ENCODE results near the gene OPHN1.

The OPHN1 gene

GRCh38 chrX:68018248-68019203 lies 414.8 kb downstream of the OPHN1 start:
- DNase-seq (ENCODE audit: low read depth, low spot score), result no peak
- H3K4me3 ChIP-seq, result no peak overlapping the region
- no peak overlapping the region for H3K9ac ChIP-seq (ENCODE audit: insufficient read length)
- no peaks in the 10 kb centered on the region for H3K36me3 ChIP-seq (ENCODE audit: insufficient read depth, low read length)
- TF ChIP-seq POLR2AphosphoS5 (IDR thresholded peaks at IDR 0.05; ENCODE audit: borderline replicate concordance, low read depth, low read length) (no peak), EZH2 (IDR thresholded peaks at IDR 0.05) (no peak), FOXP2 (optimal IDR thresholded peaks at IDR 0.05; ENCODE audit: control extremely low read depth, extremely low read length, insufficient read depth) (no peak)
- no peaks in the 10 kb centered on the region for H3K9me3 ChIP-seq (ENCODE audit: low read depth, low read length)
- H3K27ac ChIP-seq, result no peak overlapping the region

- TF ChIP-seq EZH2 (IDR thresholded peaks at IDR 0.05), result no peak
- Histone ChIP-seq H3K4me3 (no peak overlapping the region), H3K36me3 (ENCODE audit: insufficient read depth, low read length) (no peaks in the 10 kb centered on the region), H3K9ac (ENCODE audit: insufficient read length) (no peak overlapping the region), H3K9me3 (ENCODE audit: low read depth, low read length) (no peaks in the 10 kb centered on the region), H3K27ac (no peak overlapping the region)
- DNase-seq (ENCODE audit: low read depth, low spot score), result no peak
These were observed 434.8 kb downstream of the OPHN1 start for GRCh38 chrX:67998540-67998939.
